Astrocyte (in vitro differentiated cells and primary cell): ENCODE results near the gene IDH3B. TPM values are rescaled to one million over a fixed set of nuclear protein-coding genes. Genes with fewer than 3 reads are reported as not detected.

ENCODE experiments used
- DNase-seq: peaks from one replicate; pipeline ENCODE4 v3.0.0-alpha.2; 2010; ENCODE audit warnings: low read depth
- FAIRE-seq: peaks from 2 replicates; lab custom pipeline; 2011; peaks lifted over from hg19 to GRCh38; lab: Jason Lieb, UNC
- H2AFZ ChIP-seq: 2 replicates; pipeline ENCODE4 v1.6.0; 2012; ENCODE audit warnings: low read depth, low read length, inconsistent platforms
- H3K27ac ChIP-seq: 2 replicates; pipeline ENCODE4 v1.5.1; 2011; ENCODE audit warnings: low read depth, low read length, inconsistent platforms
- H3K27me3 ChIP-seq: 2 replicates; pipeline ENCODE4 v1.6.0; 2011; ENCODE audit warnings: low read length, inconsistent platforms; ENCODE audit not compliant: insufficient read depth
- H3K36me3 ChIP-seq: 2 replicates; pipeline ENCODE4 v1.5.1; 2011; ENCODE audit warnings: low read length, inconsistent platforms; ENCODE audit not compliant: insufficient read depth
- H3K4me1 ChIP-seq: 2 replicates; pipeline ENCODE4 v1.5.1; 2011; ENCODE audit warnings: low read length, inconsistent platforms; ENCODE audit not compliant: insufficient read depth
- H3K4me2 ChIP-seq: 2 replicates; pipeline ENCODE4 v1.6.0; 2012; ENCODE audit warnings: low read length, inconsistent platforms
- H3K4me3 ChIP-seq: 2 replicates; pipeline ENCODE4 v1.5.1; 2011; ENCODE audit warnings: low read depth, mild to moderate bottlenecking, low read length, inconsistent platforms; ENCODE audit not compliant: insufficient read depth
- H3K79me2 ChIP-seq: 2 replicates; pipeline ENCODE4 v1.6.0; 2012; ENCODE audit warnings: mild to moderate bottlenecking, low read length, inconsistent platforms; ENCODE audit not compliant: insufficient read depth
- H3K9ac ChIP-seq: 2 replicates; pipeline ENCODE4 v1.6.0; 2012; ENCODE audit warnings: mild to moderate bottlenecking, low read length, inconsistent platforms
- H3K9me3 ChIP-seq: 2 replicates; pipeline ENCODE4 v1.5.1; 2012; ENCODE audit warnings: low read depth, mild to moderate bottlenecking, low read length, inconsistent platforms; ENCODE audit not compliant: insufficient read depth
- H4K20me1 ChIP-seq: 2 replicates; pipeline ENCODE4 v1.6.0; 2012; ENCODE audit warnings: low read length, inconsistent platforms; ENCODE audit not compliant: insufficient read depth
- H3K27ac Mint-ChIP-seq: one replicate; pipeline ENCODE4 v1.8.0; 2021; ENCODE audit warnings: mild to moderate bottlenecking, mixed read lengths; ENCODE audit not compliant: unreplicated experiment
- H3K27me3 Mint-ChIP-seq: one replicate; pipeline ENCODE4 v1.8.0; 2021; ENCODE audit warnings: low read depth, mixed read lengths; ENCODE audit not compliant: unreplicated experiment
- H3K36me3 Mint-ChIP-seq: one replicate; pipeline ENCODE4 v1.8.0; 2021; ENCODE audit warnings: low read depth, mixed read lengths; ENCODE audit not compliant: unreplicated experiment
- H3K4me1 Mint-ChIP-seq: one replicate; pipeline ENCODE4 v1.8.0; 2021; ENCODE audit warnings: low read depth, mixed read lengths; ENCODE audit not compliant: unreplicated experiment
- H3K4me3 Mint-ChIP-seq: one replicate; pipeline ENCODE4 v1.8.0; 2021; ENCODE audit warnings: mild to moderate bottlenecking, moderate library complexity, mixed read lengths; ENCODE audit not compliant: unreplicated experiment
- H3K9me3 Mint-ChIP-seq: one replicate; pipeline ENCODE4 v1.8.0; 2021; ENCODE audit warnings: mild to moderate bottlenecking, mixed read lengths; ENCODE audit not compliant: unreplicated experiment
- CTCF ChIP-seq: IDR thresholded peaks from 2 replicates; pipeline ENCODE4 v1.5.1; 2011; ENCODE audit warnings: low read depth, mild to moderate bottlenecking, inconsistent platforms, low read length, moderate library complexity; ENCODE audit not compliant: insufficient read depth
- EZH2 ChIP-seq: IDR thresholded peaks from 2 replicates; pipeline ENCODE4 v1.6.1; 2012; ENCODE audit warnings: mild to moderate bottlenecking, low read length, inconsistent platforms; ENCODE audit not compliant: insufficient read depth
- total RNA-seq: library from RNA; stranded (reverse); gene quantifications from 2 replicates; pipeline ENCODE4 v1.2.1, GENCODE V29; 2021

IDH3B gene
- total RNA-seq, 1 donor from 2014 or later: 74.8 TPM

GRCh38 chr20:2619961-2620595 lies 43.9 kb downstream of the IDH3B start:
- Histone ChIP-seq H3K36me3 (no peaks in the 10 kb centered on the region), H3K27me3 (no peaks in the 10 kb centered on the region), H3K27ac (no peak overlapping the region), H3K4me2 (no peak overlapping the region), H3K4me3 (no peak overlapping the region), H3K9me3 (peaks cover 10% of the 10 kb centered on the region), H3K9ac (no peak overlapping the region), H2AFZ (no peak overlapping the region), H3K4me1 (no peaks in the 10 kb centered on the region), H3K79me2 (no peaks in the 10 kb centered on the region), H4K20me1 (no peaks in the 10 kb centered on the region)
- H3K27ac Mint-ChIP-seq: peak overlapping the region; percentile 29
- peaks cover 40% of the 10 kb centered on the region for H3K9me3 Mint-ChIP-seq
- peak; percentile 10 for DNase-seq
- FAIRE-seq: no peak
- H3K27me3 Mint-ChIP-seq: peaks cover 7% of the 10 kb centered on the region
- H3K4me3 Mint-ChIP-seq: no peak overlapping the region
- TF ChIP-seq EZH2 (no peak), CTCF (no peak)
- peaks cover 3% of the 10 kb centered on the region for H3K4me1 Mint-ChIP-seq
- peaks cover 3% of the 10 kb centered on the region for H3K36me3 Mint-ChIP-seq

GRCh38 chr20:2619337-2619736 lies 44.7 kb downstream of the IDH3B start:
- Histone ChIP-seq H2AFZ (no peak overlapping the region), H3K9me3 (peaks cover 8% of the 10 kb centered on the region), H3K9ac (no peak overlapping the region), H4K20me1 (no peaks in the 10 kb centered on the region), H3K79me2 (no peaks in the 10 kb centered on the region), H3K27me3 (no peaks in the 10 kb centered on the region), H3K4me2 (no peak overlapping the region), H3K27ac (no peak overlapping the region), H3K4me3 (no peak overlapping the region), H3K36me3 (no peaks in the 10 kb centered on the region), H3K4me1 (no peaks in the 10 kb centered on the region)
- H3K4me1 Mint-ChIP-seq: peaks cover 3% of the 10 kb centered on the region
- DNase-seq (no peak), FAIRE-seq (no peak)
- peaks cover 7% of the 10 kb centered on the region for H3K27me3 Mint-ChIP-seq
- no peak overlapping the region for H3K4me3 Mint-ChIP-seq
- H3K9me3 Mint-ChIP-seq: peaks cover 38% of the 10 kb centered on the region
- no peak overlapping the region for H3K27ac Mint-ChIP-seq
- peaks cover 3% of the 10 kb centered on the region for H3K36me3 Mint-ChIP-seq
- TF ChIP-seq CTCF (no peak), EZH2 (no peak)

- Histone ChIP-seq H4K20me1 (no peaks in the 10 kb centered on the region), H3K4me3 (no peak overlapping the region), H3K9ac (no peak overlapping the region), H3K4me2 (no peak overlapping the region), H3K4me1 (no peaks in the 10 kb centered on the region), H3K79me2 (no peaks in the 10 kb centered on the region), H3K27ac (no peak overlapping the region), H2AFZ (no peak overlapping the region), H3K9me3 (peaks cover 8% of the 10 kb centered on the region), H3K27me3 (no peaks in the 10 kb centered on the region), H3K36me3 (no peaks in the 10 kb centered on the region)
- peaks cover 7% of the 10 kb centered on the region for H3K27me3 Mint-ChIP-seq
- TF ChIP-seq EZH2 (no peak), CTCF (no peak)
- peaks cover 3% of the 10 kb centered on the region for H3K4me1 Mint-ChIP-seq
- no peak overlapping the region for H3K4me3 Mint-ChIP-seq
- H3K27ac Mint-ChIP-seq: no peak overlapping the region
- H3K36me3 Mint-ChIP-seq: peaks cover 3% of the 10 kb centered on the region
- peaks cover 34% of the 10 kb centered on the region for H3K9me3 Mint-ChIP-seq
- no peak for DNase-seq
- FAIRE-seq: no peak
Observed at GRCh38 chr20:2618815-2619214, 45.2 kb downstream of the IDH3B start.
